HEK293 (cell line): ENCODE results near the gene LRRC4C.

Experiments
- BCL11A ChIP-seq: fragments of 450-650 bp; formaldehyde crosslinking; IDR thresholded peaks from 2 replicates; pipeline ENCODE4 v1.5.1; 2016; ENCODE audit warnings: low read depth, missing biosample characterization, missing genetic modification characterization
- CTCF ChIP-seq: fragments of 450-650 bp; formaldehyde crosslinking; IDR thresholded peaks from 2 replicates; pipeline ENCODE4 v1.5.1; 2016; ENCODE audit warnings: missing biosample characterization, missing genetic modification characterization
- MYNN ChIP-seq: fragments of 450-650 bp; formaldehyde crosslinking; IDR thresholded peaks from 2 replicates; pipeline ENCODE4 v1.5.1; 2016; ENCODE audit warnings: missing biosample characterization, missing genetic modification characterization, borderline replicate concordance
- YY1 ChIP-seq: fragments of 450-650 bp; formaldehyde crosslinking; IDR thresholded peaks from 2 replicates; pipeline ENCODE4 v1.5.1; 2018; ENCODE audit warnings: missing biosample characterization, missing genetic modification characterization
- ZBTB44 ChIP-seq: fragments of 450-650 bp; IDR thresholded peaks from 2 replicates; pipeline ENCODE4 v1.5.1; 2018; ENCODE audit warnings: missing biosample characterization, mild to moderate bottlenecking, missing genetic modification characterization
- ZBTB49 ChIP-seq: fragments of 450-650 bp; formaldehyde crosslinking; IDR thresholded peaks from 2 replicates; pipeline ENCODE4 v1.5.1; 2016; ENCODE audit warnings: missing biosample characterization, missing genetic modification characterization, low read depth
- ZNF266 ChIP-seq: fragments of 450-650 bp; formaldehyde crosslinking; IDR thresholded peaks from 2 replicates; pipeline ENCODE4 v1.5.1; 2016; ENCODE audit warnings: missing biosample characterization, missing genetic modification characterization, low read depth
- ZNF362 ChIP-seq: fragments of 450-650 bp; formaldehyde crosslinking; IDR thresholded peaks from 2 replicates; pipeline ENCODE4 v1.5.1; 2016; ENCODE audit warnings: missing biosample characterization, missing genetic modification characterization
- ZNF391 ChIP-seq: fragments of 450-650 bp; formaldehyde crosslinking; IDR thresholded peaks from 2 replicates; pipeline ENCODE4 v1.5.1; 2016; ENCODE audit warnings: low read depth, missing biosample characterization, missing genetic modification characterization, borderline replicate concordance
- ZNF639 ChIP-seq: fragments of 450-650 bp; formaldehyde crosslinking; IDR thresholded peaks from 2 replicates; pipeline ENCODE4 v1.5.1; 2016; ENCODE audit warnings: missing biosample characterization, missing genetic modification characterization
- ZNF664 ChIP-seq: fragments of 450-650 bp; formaldehyde crosslinking; IDR thresholded peaks from 2 replicates; pipeline ENCODE4 v1.5.1; 2016; ENCODE audit warnings: missing biosample characterization, missing genetic modification characterization
- ZSCAN23 ChIP-seq: fragments of 450-650 bp; formaldehyde crosslinking; IDR thresholded peaks from 2 replicates; pipeline ENCODE4 v1.5.1; 2016; ENCODE audit warnings: missing biosample characterization, missing genetic modification characterization

- TF ChIP-seq ZNF639 (tag by site-specific recombination) (no peak), CTCF (tag by site-specific recombination) (no peak), MYNN (tag by site-specific recombination) (no peak), ZNF266 (tag by site-specific recombination) (no peak), BCL11A (tag by site-specific recombination) (no peak), ZNF664 (tag by site-specific recombination) (no peak), ZSCAN23 (tag by site-specific recombination) (no peak), YY1 (tag by site-specific recombination) (no peak), ZBTB44 (tag by site-specific recombination) (no peak), ZNF391 (tag by site-specific recombination) (no peak), ZNF362 (no peak), ZBTB49 (tag by site-specific recombination) (no peak)
These were observed 737.2 kb downstream of the LRRC4C start for GRCh38 chr11:40722179-40722795.
